Activated CD4-positive, alpha-beta T cell treated with anti-CD3 and anti-CD28 coated beads for 36 hours (primary cell): ENCODE measurements around the gene PRLH. TPM values are rescaled to one million over a fixed set of nuclear protein-coding genes. Genes with fewer than 3 reads are reported as not detected.

ENCODE experiments used
- ATAC-seq: fragments of 200-7000 bp; cut with Tn5 transposase; one replicate; pipeline ENCODE4 v1.10.0; 2021; ENCODE audit warnings: mild to moderate bottlenecking, moderate library complexity
- CTCF ChIA-PET: fragments of 350-600 bp; sonication (Branson Sonifier 250); formaldehyde crosslinking; loops from one replicate; lab custom pipeline; 2021; ENCODE audit warnings: antibody characterized with exemption; lab: Charles Lee
- POLR2A ChIA-PET: fragments of 350-600 bp; sonication (Branson Sonifier 250); formaldehyde crosslinking; loops from one replicate; lab custom pipeline; 2021; ENCODE audit warnings: antibody characterized with exemption, inconsistent platforms; lab: Charles Lee
- DNase-seq: peaks from one replicate; pipeline ENCODE4 v3.0.0-alpha.2; 2020
- H3K27ac Mint-ChIP-seq: one replicate; pipeline ENCODE4 v1.8.0; 2021; ENCODE audit warnings: mixed read lengths
- H3K27me3 Mint-ChIP-seq: one replicate; pipeline ENCODE4 v1.8.0; 2021; ENCODE audit warnings: mixed read lengths
- H3K36me3 Mint-ChIP-seq: one replicate; pipeline ENCODE4 v1.8.0; 2021; ENCODE audit warnings: low read depth, mixed read lengths
- H3K4me1 Mint-ChIP-seq: one replicate; pipeline ENCODE4 v1.8.0; 2021; ENCODE audit warnings: mixed read lengths
- H3K4me3 Mint-ChIP-seq: one replicate; pipeline ENCODE4 v1.8.0; 2021; ENCODE audit warnings: mild to moderate bottlenecking, moderate library complexity, mixed read lengths
- H3K9me3 Mint-ChIP-seq: one replicate; pipeline ENCODE4 v1.8.0; 2021; ENCODE audit warnings: low read depth, mixed read lengths
- intact Hi-C, 2 experiments: fragments of 100-400 bp; cut with DNase I in 1 of 2; cut with micrococcal nuclease in 1 of 2; formaldehyde crosslinking; loops; one replicate each; pipeline versions ENCODE4 v1.14.2 to v1.15.1; 2022 to 2024; cut with DNase I, micrococcal nuclease
- total RNA-seq, 2 experiments: library from RNA; stranded (reverse); gene quantifications; one replicate each; pipeline ENCODE4 v1.2.3, GENCODE V29; 2021

The PRLH gene
- total RNA-seq, 2 experiments from 2014 or later = not detected

- Mint-ChIP-seq H3K27me3 (no peaks in the 10 kb centered on the region), H3K4me3 (no peak overlapping the region), H3K9me3 (no peaks in the 10 kb centered on the region), H3K27ac (no peak overlapping the region), H3K36me3 (no peaks in the 10 kb centered on the region), H3K4me1 (no peaks in the 10 kb centered on the region)
- CTCF ChIA-PET = interaction anchor here (0.6 to 5.3 kb wide), 3 partner anchors 63 to 206 kb away, joined by 3 to 233 read pairs (median 23); no protein-coding TSS in a partner anchor
- ATAC-seq (no peak), DNase-seq (no peak)
- intact Hi-C loops = loop anchor here in 1 of 2 experiments (10.0 kb wide), 1 partner anchor 150 kb away; no protein-coding TSS in a partner anchor
- POLR2A ChIA-PET = no interaction called here
Observed at GRCh38 chr2:237574894-237575868, 8.8 kb downstream of the PRLH start.

GRCh38 chr2:237575869-237576862, 9.8 kb downstream of the PRLH start:
- H3K27me3 Mint-ChIP-seq = no peaks in the 10 kb centered on the region
- no peak for ATAC-seq
- no peak for DNase-seq
- no peak overlapping the region for H3K4me3 Mint-ChIP-seq
- ChIA-PET CTCF (interaction anchor here (0.6 to 2.6 kb wide), 4 partner anchors 26 to 205 kb away, joined by 3 to 23 read pairs (median 4); no protein-coding TSS in a partner anchor), POLR2A (no interaction called here)
- H3K9me3 Mint-ChIP-seq = no peaks in the 10 kb centered on the region
- intact Hi-C loops = loop anchor here in 1 of 2 experiments (10.0 kb wide), 1 partner anchor 151 kb away; no protein-coding TSS in a partner anchor
- H3K27ac Mint-ChIP-seq = no peak overlapping the region
- no peaks in the 10 kb centered on the region for H3K36me3 Mint-ChIP-seq
- no peaks in the 10 kb centered on the region for H3K4me1 Mint-ChIP-seq

GRCh38 chr2:237576974-237577373, 10.6 kb downstream of the PRLH start:
- ATAC-seq (no peak), DNase-seq (no peak)
- no peaks in the 10 kb centered on the region for H3K27me3 Mint-ChIP-seq
- ChIA-PET CTCF (interaction anchor here (2.6 kb wide), 1 partner anchor 64 kb away, joined by 23 read pairs; no protein-coding TSS in a partner anchor), POLR2A (no interaction called here)
- peaks cover 3% of the 10 kb centered on the region for H3K4me1 Mint-ChIP-seq
- H3K27ac Mint-ChIP-seq = no peak overlapping the region
- intact Hi-C loops = loop anchor here in 1 of 2 experiments (10.0 kb wide), 1 partner anchor 152 kb away; no protein-coding TSS in a partner anchor
- no peak overlapping the region for H3K4me3 Mint-ChIP-seq
- H3K36me3 Mint-ChIP-seq = no peaks in the 10 kb centered on the region
- no peaks in the 10 kb centered on the region for H3K9me3 Mint-ChIP-seq

GRCh38 chr2:237577458-237577857, 11.1 kb downstream of the PRLH start:
- ChIA-PET CTCF (interaction anchor here (0.7 to 2.6 kb wide), 2 partner anchors 65 to 167 kb away, joined by 3 to 23 read pairs; no protein-coding TSS in a partner anchor), POLR2A (no interaction called here)
- H3K27ac Mint-ChIP-seq = no peak overlapping the region
- no peaks in the 10 kb centered on the region for H3K36me3 Mint-ChIP-seq
- H3K27me3 Mint-ChIP-seq = no peaks in the 10 kb centered on the region
- H3K9me3 Mint-ChIP-seq = no peaks in the 10 kb centered on the region
- intact Hi-C loops = loop anchor here in 1 of 2 experiments (10.0 kb wide), 1 partner anchor 153 kb away; no protein-coding TSS in a partner anchor
- H3K4me3 Mint-ChIP-seq = no peak overlapping the region
- H3K4me1 Mint-ChIP-seq = peaks cover 3% of the 10 kb centered on the region
- DNase-seq (no peak), ATAC-seq (no peak)

GRCh38 chr2:237577956-237578870, 11.8 kb downstream of the PRLH start:
- ChIA-PET CTCF (interaction anchor here (0.7 kb wide), 1 partner anchor 166 kb away, joined by 3 read pairs; no protein-coding TSS in a partner anchor), POLR2A (no interaction called here)
- Mint-ChIP-seq H3K27me3 (no peaks in the 10 kb centered on the region), H3K4me1 (peaks cover 3% of the 10 kb centered on the region), H3K4me3 (no peak overlapping the region), H3K27ac (no peak overlapping the region), H3K36me3 (no peaks in the 10 kb centered on the region), H3K9me3 (no peaks in the 10 kb centered on the region)
- DNase-seq (no peak), ATAC-seq (no peak)
- intact Hi-C loops = loop anchor here in 1 of 2 experiments (10.0 kb wide), 1 partner anchor 153 kb away; no protein-coding TSS in a partner anchor

- DNase-seq = no peak
- ChIA-PET CTCF (interaction anchor here (0.7 to 3.7 kb wide), 23 partner anchors 10 to 496 kb away, joined by 3 to 22 read pairs (median 3); partner anchors contain the start of gene COPS8), POLR2A (interaction anchor here (0.6 to 1.0 kb wide), 2 partner anchors 10 to 106 kb away, joined by 3 read pairs; no protein-coding TSS in a partner anchor)
- Mint-ChIP-seq H3K27ac (no peak overlapping the region), H3K36me3 (no peaks in the 10 kb centered on the region), H3K27me3 (no peaks in the 10 kb centered on the region), H3K4me1 (peaks cover 3% of the 10 kb centered on the region), H3K4me3 (no peak overlapping the region), H3K9me3 (no peaks in the 10 kb centered on the region)
- intact Hi-C loops = loop anchor here (1.0 to 5.0 kb wide), 6 partner anchors 92 to 681 kb away; no protein-coding TSS in a partner anchor
- no peak for ATAC-seq
Observed at GRCh38 chr2:237581326-237581725, 15.0 kb downstream of the PRLH start.

- H3K9me3 Mint-ChIP-seq = no peaks in the 10 kb centered on the region
- H3K27ac Mint-ChIP-seq = peak overlapping the region; percentile 58
- peaks cover 3% of the 10 kb centered on the region for H3K4me1 Mint-ChIP-seq
- ChIA-PET CTCF (interaction anchor here (0.6 to 3.7 kb wide), 25 partner anchors 8 to 622 kb away, joined by 3 to 22 read pairs (median 3); partner anchors contain the start of gene COPS8), POLR2A (interaction anchor here (0.6 to 1.0 kb wide), 2 partner anchors 10 to 106 kb away, joined by 3 read pairs; no protein-coding TSS in a partner anchor)
- intact Hi-C loops = loop anchor here (1.0 to 5.0 kb wide), 6 partner anchors 91 to 680 kb away; no protein-coding TSS in a partner anchor
- H3K27me3 Mint-ChIP-seq = no peaks in the 10 kb centered on the region
- ATAC-seq = peak; percentile 99
- DNase-seq = peak; percentile 82
- no peaks in the 10 kb centered on the region for H3K36me3 Mint-ChIP-seq
- H3K4me3 Mint-ChIP-seq = no peak overlapping the region
Observed at GRCh38 chr2:237581751-237582746, 15.7 kb downstream of the PRLH start.

- H3K27me3 Mint-ChIP-seq = no peaks in the 10 kb centered on the region
- ATAC-seq (no peak), DNase-seq (no peak)
- ChIA-PET POLR2A (no interaction called here), CTCF (interaction anchor here (0.6 to 3.2 kb wide), 5 partner anchors 11 to 191 kb away, joined by 3 to 14 read pairs (median 8); no protein-coding TSS in a partner anchor)
- H3K36me3 Mint-ChIP-seq = no peaks in the 10 kb centered on the region
- no peaks in the 10 kb centered on the region for H3K9me3 Mint-ChIP-seq
- no peak overlapping the region for H3K27ac Mint-ChIP-seq
- intact Hi-C loops = loop anchor here in 1 of 2 experiments (5.0 kb wide), 2 partner anchors 234 to 679 kb away; no protein-coding TSS in a partner anchor
- peaks cover 3% of the 10 kb centered on the region for H3K4me1 Mint-ChIP-seq
- H3K4me3 Mint-ChIP-seq = no peak overlapping the region
Observed at GRCh38 chr2:237583385-237584295, 17.3 kb downstream of the PRLH start.
